Thyroid gland (tissue), 4 donors: ENCODE results near the gene AK8. TPM values are rescaled to one million over a fixed set of nuclear protein-coding genes. Genes with fewer than 3 reads are reported as not detected.

Experiments used
- DNase-seq, 2 donors: peaks; one replicate each; pipeline ENCODE4 v3.0.0-alpha.2; 2019
- H3K27ac ChIP-seq, 3 donors: fragments of 200-600 bp; sonication (generic); 1 replicate in 2 of 3; 2 replicates in 1 of 3; pipeline ENCODE4 v1.5.1; 2016 to 2019; ENCODE audit warnings: mild to moderate bottlenecking in 1 of 3, moderate library complexity in 1 of 3
- H3K27me3 ChIP-seq: fragments of 200-600 bp; sonication (generic); one replicate; pipeline ENCODE4 v1.5.1; 2019
- H3K36me3 ChIP-seq, 2 donors: fragments of 200-600 bp; sonication (generic); one replicate each; pipeline ENCODE4 v1.5.1; 2016 to 2019
- H3K4me1 ChIP-seq, 2 donors: fragments of 200-600 bp; sonication (generic); one replicate each; pipeline ENCODE4 v1.5.1; 2017 to 2019
- H3K4me3 ChIP-seq, 3 donors: fragments of 200-600 bp; sonication (generic); replicated peaks in 1 of 3; 1 replicate in 2 of 3; 2 replicates in 1 of 3; pipeline ENCODE4 v1.5.1; 2016; ENCODE audit warnings: mild to moderate bottlenecking in 1 of 3
- H3K9me3 ChIP-seq: fragments of 200-600 bp; sonication (generic); one replicate; pipeline ENCODE4 v1.5.1; 2017
- CTCF ChIP-seq, 6 experiments: fragments of 200-600 bp in 3 of 6; fragments of 450-650 bp in 3 of 6; sonication (generic) in 3 of 6; IDR thresholded peaks; one replicate each; pipeline ENCODE4 v1.5.1; 2016 to 2019; ENCODE audit warnings: antibody characterized with exemption in 6 of 6, mild to moderate bottlenecking in 2 of 6, inconsistent platforms in 1 of 6, moderate library complexity in 1 of 6
- POLR2A ChIP-seq, 2 donors: fragments of 450-650 bp; IDR thresholded peaks; one replicate each; pipeline ENCODE4 v1.6.1; 2017; ENCODE audit warnings: antibody characterized with exemption in 2 of 2, mild to moderate bottlenecking in 2 of 2, moderate library complexity in 1 of 2
- WGBS, 2 donors: methylation state at CpG; one replicate each; pipeline ENCODE4 v1.1.5; 2017; 5-methylcytosine and 5-hydroxymethylcytosine counted together
- intact Hi-C: fragments of 100-400 bp; cut with DNase I; formaldehyde crosslinking; loops from one replicate; pipeline ENCODE4 v1.15.1; 2023
- total RNA-seq, 4 donors: library from RNA; depleted of rRNA; stranded (reverse); fragments of >200 nt; gene quantifications; one replicate each; pipeline ENCODE4 v1.2.3, GENCODE V29; 2016

The AK8 gene
- total RNA-seq, 4 donors from 2014 or later: 5.4 to 9.9 (median 8.0) TPM

- intact Hi-C loops: loop anchor here (10.0 kb wide), 1 partner anchor 88 kb away; the partner anchor contains the start of gene GTF3C4
- TF ChIP-seq CTCF (IDR thresholded peaks at IDR 0.05) (no peak), POLR2A (IDR thresholded peaks at IDR 0.05) (no peak)
- no peaks in the 10 kb centered on the region for H3K27me3 ChIP-seq
- H3K36me3 ChIP-seq: no peaks in the 10 kb centered on the region
- peaks cover 0 to 4% of the 10 kb centered on the region in 2 donors for H3K4me1 ChIP-seq
- no peaks in the 10 kb centered on the region for H3K9me3 ChIP-seq
- H3K4me3 ChIP-seq: no peak overlapping the region
- WGBS, 2 donors: 87 to 94% methylated on average over 4 of the region's 4 CpGs
- no peak overlapping the region for H3K27ac ChIP-seq
- no peak for DNase-seq
Observed at GRCh38 chr9:132762896-132763295, 115.2 kb downstream of the AK8 start.

- H3K9me3 ChIP-seq: no peaks in the 10 kb centered on the region
- H3K27ac ChIP-seq: no peak overlapping the region
- DNase-seq: no peak
- 75 to 80% methylated on average over 1 of the region's 1 CpG for WGBS, 2 donors
- no peak overlapping the region for H3K4me3 ChIP-seq
- H3K27me3 ChIP-seq: no peaks in the 10 kb centered on the region
- TF ChIP-seq CTCF (IDR thresholded peaks at IDR 0.05): no peak
- no peak for TF ChIP-seq POLR2A (IDR thresholded peaks at IDR 0.05)
- intact Hi-C loops: loop anchor here (10.0 kb wide), 1 partner anchor 87 kb away; the partner anchor contains the start of gene GTF3C4
- no peaks in the 10 kb centered on the region for H3K36me3 ChIP-seq
- peaks cover 3 to 7% of the 10 kb centered on the region in 2 donors for H3K4me1 ChIP-seq
Observed at GRCh38 chr9:132761602-132762001, 116.5 kb downstream of the AK8 start.

GRCh38 chr9:132760057-132760456 lies 118.0 kb downstream of the AK8 start:
- WGBS, 2 donors: 87% methylated on average over 1 of the region's 1 CpG
- no peak overlapping the region for H3K4me3 ChIP-seq

GRCh38 chr9:132757016-132757415 lies 121.1 kb downstream of the AK8 start:
- peak overlapping the region in 2 of 3 donors; percentile 66 to 71 for H3K27ac ChIP-seq
- 87 to 88% methylated on average over 18 of the region's 18 CpGs for WGBS, 2 donors
- intact Hi-C loops: no loop called here

More at GRCh38 chr9:132760057-132760456, 118.0 kb downstream of the AK8 start:
- no peaks in the 10 kb centered on the region for H3K36me3 ChIP-seq
- H3K27ac ChIP-seq: no peak overlapping the region
- H3K9me3 ChIP-seq: no peaks in the 10 kb centered on the region
- TF ChIP-seq POLR2A (IDR thresholded peaks at IDR 0.05) (no peak), CTCF (IDR thresholded peaks at IDR 0.05) (no peak)
- no peak for DNase-seq
- H3K4me1 ChIP-seq: peaks cover 16 to 21% of the 10 kb centered on the region in 2 donors
- no peaks in the 10 kb centered on the region for H3K27me3 ChIP-seq
- intact Hi-C loops: loop anchor here (10.0 kb wide), 1 partner anchor 85 kb away; the partner anchor contains the start of gene GTF3C4

More at GRCh38 chr9:132757016-132757415, 121.1 kb downstream of the AK8 start:
- peak in 1 of 2 donors; percentile 6 for DNase-seq
- Histone ChIP-seq H3K4me3 (no peak overlapping the region), H3K36me3 (no peaks in the 10 kb centered on the region), H3K27me3 (no peaks in the 10 kb centered on the region), H3K9me3 (no peaks in the 10 kb centered on the region), H3K4me1 (peaks cover 29 to 32% of the 10 kb centered on the region in 2 donors)
- no peak for TF ChIP-seq POLR2A (IDR thresholded peaks at IDR 0.05)
- TF ChIP-seq CTCF (IDR thresholded peaks at IDR 0.05): no peak
